GM10847 (cell line): ENCODE measurements around the gene SEMA4C.
A peak's percentile ranks its signal among the peaks of the same experiment; 100 is the strongest.

ENCODE experiments used
- POLR2A ChIP-seq: IDR thresholded peaks from 2 replicates; pipeline ENCODE4 v1.6.1; 2011; ENCODE audit not compliant: insufficient read length; ENCODE audit errors: extremely low read depth

SEMA4C gene

GRCh38 chr2:96869822-96870625 lies at the start of gene SEMA4C:
Gene SEMA4C, minus strand, starts transcription at chr2:96870080. Its CDS starts 2,194 bp downstream, at chr2:96867886.
- TF ChIP-seq POLR2A: peak; percentile 33

- no peak for TF ChIP-seq POLR2A
Observed at GRCh38 chr2:96918754-96919550, 49.1 kb upstream of the SEMA4C start.

DNA sequence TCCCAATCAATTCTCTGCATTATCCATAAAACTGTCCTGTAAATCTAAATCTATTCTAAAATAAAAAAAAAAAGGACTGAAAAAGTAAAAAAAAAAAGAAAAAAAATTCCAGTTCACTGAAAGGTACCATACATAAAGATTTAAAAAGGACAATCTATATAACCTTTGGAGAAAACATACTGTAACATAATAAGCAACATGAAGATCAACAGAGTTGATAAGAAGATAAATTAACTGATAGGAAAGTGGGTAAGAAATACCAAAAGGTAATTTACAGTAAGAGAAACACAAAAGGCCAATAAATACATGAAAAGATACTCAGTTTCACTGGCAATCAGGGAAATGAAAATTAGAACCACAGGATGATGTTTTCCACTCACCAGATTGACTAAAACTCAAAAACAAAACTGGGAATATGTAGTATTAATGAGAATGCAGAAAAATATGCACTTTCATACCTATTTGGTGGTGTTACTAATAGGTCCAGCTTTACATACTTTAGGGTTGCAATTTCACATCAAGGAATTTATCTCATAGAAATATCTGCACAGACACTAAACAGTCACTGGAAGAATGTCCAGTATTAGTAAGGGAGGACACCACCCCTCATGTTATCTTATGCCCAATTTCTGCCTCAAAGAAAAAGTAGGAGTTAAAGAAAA lies 48.3 kb upstream of the SEMA4C start:
- TF ChIP-seq POLR2A: no peak

DNA sequence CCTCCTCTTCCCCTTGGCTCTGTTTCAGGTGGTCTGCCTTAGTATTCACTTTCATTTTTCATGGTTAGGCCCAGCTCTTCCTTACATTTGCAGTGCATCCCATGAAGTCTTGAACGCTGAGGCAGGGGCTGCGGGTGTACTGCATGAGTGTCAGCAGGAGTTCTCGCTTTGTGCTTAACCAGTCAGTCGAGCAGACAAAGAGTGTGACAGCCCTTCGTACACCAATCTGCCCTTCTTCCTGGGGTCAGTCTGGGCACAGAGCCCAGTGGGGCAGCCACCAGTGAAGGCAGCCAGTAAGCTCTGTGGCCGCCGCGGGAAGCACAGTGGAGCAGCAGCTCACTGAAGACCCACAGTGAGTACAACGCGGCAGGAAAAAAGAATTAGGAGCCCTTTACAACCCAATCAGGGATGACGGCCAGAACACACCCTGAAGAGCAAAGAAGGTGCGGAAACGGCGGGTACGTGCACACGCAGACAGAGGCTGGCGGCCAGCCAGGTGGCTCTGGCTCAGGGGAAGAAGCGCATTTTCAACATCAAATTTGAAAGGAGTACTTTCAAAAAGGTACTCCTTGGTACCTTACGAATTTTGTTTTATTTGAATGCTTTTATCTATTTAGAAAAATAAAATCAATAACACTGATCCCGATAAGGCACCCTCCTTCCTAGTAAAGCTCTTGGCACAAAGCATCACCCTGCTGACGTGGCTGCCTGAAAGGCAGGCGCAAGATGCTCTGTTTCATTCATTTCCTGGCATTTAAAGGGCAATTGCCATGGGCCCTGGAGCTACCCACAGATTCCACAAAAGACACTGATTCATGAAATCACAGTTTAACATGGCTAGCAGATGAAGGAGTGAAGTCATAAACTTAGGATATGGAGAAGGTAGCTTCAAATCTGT lies 47.0 kb upstream of the SEMA4C start:
- TF ChIP-seq POLR2A: no peak

DNA sequence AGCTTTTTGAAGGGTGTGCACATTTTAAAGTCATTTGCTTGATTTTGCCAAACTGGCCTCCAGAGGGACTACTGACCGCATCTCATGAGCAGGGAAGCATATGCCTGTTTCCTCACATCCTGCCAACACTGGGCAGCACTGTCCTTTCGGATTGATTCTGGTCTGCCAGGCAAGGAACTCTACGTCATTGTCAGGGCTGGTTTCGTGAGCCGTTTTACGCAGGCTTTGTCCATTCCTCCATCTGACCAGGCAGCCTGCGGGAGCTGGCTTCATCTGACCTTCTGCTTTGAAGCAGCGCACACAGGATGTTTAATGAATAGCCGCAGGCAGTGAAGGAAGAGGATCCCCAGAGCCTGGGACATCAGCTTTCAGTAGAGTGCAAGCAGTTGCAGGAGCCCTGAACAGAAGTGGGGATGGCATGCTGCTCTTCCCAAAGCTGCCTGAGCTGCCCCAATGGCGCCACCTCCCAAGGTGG lies 46.3 kb upstream of the SEMA4C start:
- TF ChIP-seq POLR2A: no peak

- no peak for TF ChIP-seq POLR2A
Observed at GRCh38 chr2:96914332-96914731, 44.5 kb upstream of the SEMA4C start.

DNA sequence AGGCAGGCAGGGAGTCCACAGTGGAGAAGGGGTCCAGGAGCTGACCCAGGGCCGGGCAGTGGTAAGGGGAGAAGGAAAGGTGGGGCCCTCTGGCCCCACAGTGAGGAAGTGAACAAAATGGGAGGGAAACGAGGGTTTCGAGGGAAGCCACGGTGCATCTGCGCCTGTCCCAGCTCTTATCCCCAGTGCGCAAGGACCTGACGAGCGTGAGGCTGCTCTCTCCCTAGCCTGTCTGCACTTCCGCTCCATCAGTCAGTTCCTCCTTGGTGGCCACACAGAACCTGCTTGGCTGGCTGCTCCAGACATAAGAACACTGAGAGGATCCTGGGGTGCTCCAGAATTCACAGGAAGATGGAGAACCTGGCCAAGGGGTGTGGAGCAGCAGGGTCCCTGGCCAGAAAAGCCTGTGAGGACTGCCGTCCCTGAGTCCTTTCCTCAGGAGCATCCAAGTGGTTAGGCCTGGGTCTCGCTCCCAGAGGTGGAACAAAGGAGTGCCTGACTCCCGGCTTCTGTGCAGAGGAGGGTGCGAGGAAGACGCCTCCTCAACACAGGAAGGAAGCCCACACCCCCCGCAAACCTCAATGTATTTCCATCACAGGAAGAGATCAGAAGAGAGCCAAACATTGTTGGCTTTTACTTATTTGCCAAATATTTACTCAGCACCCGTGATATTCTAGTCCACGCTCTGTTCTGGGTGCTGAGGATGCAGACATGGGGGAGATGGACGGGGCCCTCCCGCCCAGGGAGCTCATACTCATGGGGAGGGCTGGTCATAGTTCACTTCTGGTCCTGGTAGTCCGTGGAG lies 43.7 kb upstream of the SEMA4C start:
- no peak for TF ChIP-seq POLR2A

DNA sequence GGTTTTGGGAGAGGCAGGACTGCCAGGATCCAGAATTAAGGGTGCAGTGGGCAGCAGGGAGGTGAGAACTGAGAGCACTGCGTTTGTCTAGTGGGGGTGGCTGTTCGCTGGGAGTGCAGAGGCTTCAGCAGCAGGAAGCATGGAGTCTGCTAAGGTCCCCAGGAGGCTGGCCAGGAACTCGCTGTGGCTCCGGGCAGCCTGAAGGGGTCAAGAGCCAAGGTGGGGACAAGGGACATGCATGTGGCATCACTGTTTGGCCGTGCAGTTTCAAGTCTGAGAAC lies 43.2 kb upstream of the SEMA4C start:
- TF ChIP-seq POLR2A: no peak

DNA sequence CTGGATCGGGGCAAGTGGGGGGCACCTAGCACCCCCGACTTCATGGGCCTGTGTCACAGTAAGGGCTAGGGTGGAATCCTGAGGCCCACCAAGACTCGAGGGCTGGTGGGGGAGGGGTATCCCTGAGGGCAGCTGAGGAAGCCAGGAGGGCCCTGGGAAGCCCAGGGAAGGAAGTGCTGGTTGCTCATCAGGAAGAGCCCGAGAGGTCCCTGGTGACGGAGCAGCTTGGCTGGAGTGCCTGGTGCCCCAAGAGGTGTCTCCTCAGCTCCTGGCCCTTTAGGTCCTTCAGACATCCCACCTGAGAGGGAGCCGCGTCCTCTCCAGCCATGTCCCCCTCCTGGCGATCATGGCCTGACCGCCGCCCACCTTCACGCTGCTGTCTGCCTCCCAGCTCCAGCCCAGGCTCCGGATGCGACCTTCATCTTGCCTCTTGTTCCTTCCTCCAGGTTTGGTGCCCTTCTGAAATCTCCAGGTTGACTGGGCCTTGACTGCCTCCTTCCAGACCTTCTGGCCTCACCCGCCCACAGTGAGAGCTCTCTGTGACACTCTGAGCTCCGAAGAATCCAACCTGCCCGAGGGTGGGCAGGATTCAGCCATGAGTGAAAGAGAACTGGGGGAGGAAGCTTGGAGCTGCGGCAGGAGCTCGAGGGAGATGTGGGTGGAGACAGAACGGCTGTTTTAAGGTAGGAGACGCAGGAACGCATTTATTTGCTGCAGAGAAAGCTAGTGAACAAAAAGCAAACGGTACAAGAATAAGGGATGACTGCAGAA lies 42.7 kb upstream of the SEMA4C start:
- TF ChIP-seq POLR2A: no peak

DNA sequence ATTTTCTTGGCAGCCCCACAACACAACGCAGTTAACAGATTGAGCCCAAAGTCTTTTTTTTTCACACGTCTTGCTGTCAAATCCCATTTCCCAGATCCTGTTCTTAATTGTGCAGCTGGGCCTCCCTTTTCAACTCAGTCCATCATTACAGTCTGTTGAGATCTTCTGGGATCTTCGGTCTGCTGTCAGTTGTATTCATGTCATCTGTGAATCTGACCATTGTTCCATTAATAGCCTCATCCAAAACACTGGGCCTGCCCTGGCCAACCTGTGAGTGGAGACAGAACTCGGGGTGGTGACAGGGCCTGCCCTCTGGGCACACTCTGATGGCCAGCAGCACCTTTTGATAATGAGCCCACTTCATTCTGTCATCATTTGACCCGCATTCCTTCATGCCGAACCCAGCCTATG lies 39.7 kb upstream of the SEMA4C start:
- TF ChIP-seq POLR2A: no peak

- no peak for TF ChIP-seq POLR2A
Observed at GRCh38 chr2:96907115-96908041, 37.5 kb upstream of the SEMA4C start.

DNA sequence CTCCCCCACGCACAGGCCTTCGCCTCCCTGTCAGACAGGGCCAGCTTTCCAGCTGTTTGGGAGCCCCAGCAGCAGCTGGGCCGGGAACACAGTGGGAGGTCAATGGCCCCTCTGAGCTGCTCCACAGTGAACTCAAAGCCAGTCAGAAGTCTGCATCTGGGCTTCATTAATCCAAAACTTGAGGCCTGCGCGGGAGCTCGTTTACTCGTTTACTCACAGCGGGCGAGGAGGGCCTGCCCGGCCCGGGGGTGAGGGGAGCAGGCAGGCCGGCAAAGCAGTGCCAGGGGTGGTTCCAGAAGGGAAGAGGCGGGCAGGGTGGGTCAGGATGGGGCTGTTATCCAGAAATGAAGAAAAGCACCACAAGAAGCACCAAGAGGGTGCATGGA lies 36.8 kb upstream of the SEMA4C start:
- no peak for TF ChIP-seq POLR2A
